Measurements from ENCODE around the gene COL15A1. TPM values are rescaled to one million over a fixed set of nuclear protein-coding genes. Genes with fewer than 3 reads are reported as not detected.

Gene COL15A1
- total RNA-seq, 1 donor from 2014 or later, result 0.07 TPM

DNA sequence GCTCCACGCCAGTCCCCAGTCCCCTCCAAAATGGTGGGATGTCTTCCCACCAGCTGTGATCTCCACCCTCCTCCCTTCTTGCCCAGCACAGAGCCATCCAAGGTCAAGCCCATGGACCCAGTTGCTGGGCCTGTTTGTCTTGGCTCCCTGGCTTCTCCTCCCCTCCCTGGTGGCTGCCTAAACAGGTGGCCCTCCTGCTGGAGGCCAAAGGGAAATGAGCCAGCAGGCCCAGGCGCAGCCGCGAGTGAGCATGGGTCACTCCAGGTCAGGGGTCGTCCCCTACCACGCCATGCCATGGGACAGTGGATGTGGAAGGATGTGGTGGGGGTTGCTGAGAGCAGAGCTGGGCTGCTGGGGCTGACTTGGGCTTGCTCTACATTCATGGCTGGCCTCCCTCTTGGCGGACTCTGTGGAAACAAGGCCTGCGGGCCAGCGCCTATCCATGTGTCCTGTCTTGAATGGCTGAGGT is 33.6 kb downstream of the COL15A1 start:
- Mint-ChIP-seq H3K9me3 (no peaks in the 10 kb centered on the region), H3K27ac (no peak overlapping the region), H3K4me1 (peaks cover 5% of the 10 kb centered on the region), H3K4me3 (no peak overlapping the region), H3K36me3 (ENCODE audit: low read depth) (no peaks in the 10 kb centered on the region), H3K27me3 (no peaks in the 10 kb centered on the region)
- CTCF ChIA-PET, result interaction anchor here (1.2 to 8.0 kb wide), 3 partner anchors 12 to 162 kb away, joined by 4 to 128 read pairs (median 10); no protein-coding TSS in a partner anchor
- DNase-seq, result no peak
- intact Hi-C loops (cut with micrococcal nuclease), result loop anchor here (10.0 kb wide), 1 partner anchor 1038 kb away; no protein-coding TSS in a partner anchor
- TF ChIP-seq, protein P1, sequence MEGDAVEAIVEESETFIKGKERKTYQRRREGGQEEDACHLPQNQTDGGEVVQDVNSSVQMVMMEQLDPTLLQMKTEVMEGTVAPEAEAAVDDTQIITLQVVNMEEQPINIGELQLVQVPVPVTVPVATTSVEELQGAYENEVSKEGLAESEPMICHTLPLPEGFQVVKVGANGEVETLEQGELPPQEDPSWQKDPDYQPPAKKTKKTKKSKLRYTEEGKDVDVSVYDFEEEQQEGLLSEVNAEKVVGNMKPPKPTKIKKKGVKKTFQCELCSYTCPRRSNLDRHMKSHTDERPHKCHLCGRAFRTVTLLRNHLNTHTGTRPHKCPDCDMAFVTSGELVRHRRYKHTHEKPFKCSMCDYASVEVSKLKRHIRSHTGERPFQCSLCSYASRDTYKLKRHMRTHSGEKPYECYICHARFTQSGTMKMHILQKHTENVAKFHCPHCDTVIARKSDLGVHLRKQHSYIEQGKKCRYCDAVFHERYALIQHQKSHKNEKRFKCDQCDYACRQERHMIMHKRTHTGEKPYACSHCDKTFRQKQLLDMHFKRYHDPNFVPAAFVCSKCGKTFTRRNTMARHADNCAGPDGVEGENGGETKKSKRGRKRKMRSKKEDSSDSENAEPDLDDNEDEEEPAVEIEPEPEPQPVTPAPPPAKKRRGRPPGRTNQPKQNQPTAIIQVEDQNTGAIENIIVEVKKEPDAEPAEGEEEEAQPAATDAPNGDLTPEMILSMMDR (IDR thresholded peaks at IDR 0.05), result no peak
- no peak for ATAC-seq (ENCODE audit: low read depth)
- POLR2A ChIA-PET, result no interaction called here

DNA sequence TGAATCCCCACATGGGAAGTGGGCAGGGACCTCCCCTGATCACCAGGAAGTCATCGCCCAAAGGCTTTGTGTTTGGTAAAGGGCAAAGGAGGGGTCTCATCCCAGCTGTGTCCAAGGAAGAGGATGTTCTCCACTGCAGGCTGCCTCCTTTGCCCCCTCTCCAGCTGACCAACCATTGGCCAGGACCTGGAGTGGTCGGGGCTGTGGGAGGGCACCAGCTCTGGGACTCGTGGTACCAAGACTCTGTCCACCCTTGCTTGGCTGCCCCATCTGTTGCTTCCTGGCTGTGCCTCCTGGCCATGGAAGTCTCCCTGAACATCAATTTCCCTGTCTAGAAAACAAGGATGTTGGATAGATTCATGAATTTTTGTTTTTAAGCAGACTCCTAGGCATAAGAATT is 34.1 kb downstream of the COL15A1 start:
- no peaks in the 10 kb centered on the region for H3K36me3 Mint-ChIP-seq (ENCODE audit: low read depth)
- DNase-seq, result no peak

DNA sequence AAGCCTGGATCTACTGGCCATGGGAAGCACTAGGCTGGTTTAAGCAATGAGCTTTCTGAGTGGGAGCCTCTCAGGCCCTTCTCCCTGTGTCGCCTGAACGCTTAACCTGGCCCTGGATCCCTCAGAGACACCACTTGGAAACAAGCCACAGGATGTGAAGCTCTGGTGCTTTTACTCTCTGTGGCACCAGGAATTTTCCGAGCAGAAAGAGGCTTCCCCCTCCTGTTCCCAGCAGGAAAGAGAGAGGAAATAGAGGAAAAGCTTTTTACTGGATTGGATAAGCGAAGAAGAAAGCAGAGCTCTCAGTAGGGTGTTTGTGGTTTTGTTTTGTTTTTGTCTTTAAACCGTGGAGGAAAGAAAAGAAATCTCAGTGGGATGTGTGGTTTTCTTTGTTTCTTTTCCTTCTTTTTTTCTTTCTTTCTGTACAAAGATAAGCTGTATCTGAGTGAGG is 34.5 kb downstream of the COL15A1 start:
- H3K36me3 Mint-ChIP-seq (ENCODE audit: low read depth), result no peaks in the 10 kb centered on the region
- CTCF ChIA-PET, result interaction anchor here (0.9 to 8.0 kb wide), 3 partner anchors 13 to 161 kb away, joined by 3 to 128 read pairs (median 4); no protein-coding TSS in a partner anchor
- TF ChIP-seq, protein P1 (IDR thresholded peaks at IDR 0.05), result no peak
- POLR2A ChIA-PET, result no interaction called here
- H3K4me1 Mint-ChIP-seq, result peaks cover 5% of the 10 kb centered on the region
- DNase-seq, result no peak
- ATAC-seq (ENCODE audit: low read depth), result no peak
- H3K27ac Mint-ChIP-seq, result no peak overlapping the region
- no peak overlapping the region for H3K4me3 Mint-ChIP-seq
- H3K27me3 Mint-ChIP-seq, result no peaks in the 10 kb centered on the region
- intact Hi-C loops (cut with micrococcal nuclease), result loop anchor here (10.0 kb wide), 1 partner anchor 1037 kb away; no protein-coding TSS in a partner anchor
- H3K9me3 Mint-ChIP-seq, result no peaks in the 10 kb centered on the region

More for the DNA sequence above, 34.1 kb downstream of the COL15A1 start:
- Mint-ChIP-seq H3K27me3 (no peaks in the 10 kb centered on the region), H3K4me3 (no peak overlapping the region), H3K27ac (no peak overlapping the region), H3K4me1 (peaks cover 5% of the 10 kb centered on the region), H3K9me3 (no peaks in the 10 kb centered on the region)
- ATAC-seq (ENCODE audit: low read depth), result no peak
- CTCF ChIA-PET, result interaction anchor here (1.2 to 8.0 kb wide), 2 partner anchors 19 to 161 kb away, joined by 4 to 128 read pairs; no protein-coding TSS in a partner anchor
- intact Hi-C loops (cut with micrococcal nuclease), result loop anchor here (10.0 kb wide), 1 partner anchor 1037 kb away; no protein-coding TSS in a partner anchor
- TF ChIP-seq, protein P1 (IDR thresholded peaks at IDR 0.05), result no peak
- POLR2A ChIA-PET, result no interaction called here

DNA sequence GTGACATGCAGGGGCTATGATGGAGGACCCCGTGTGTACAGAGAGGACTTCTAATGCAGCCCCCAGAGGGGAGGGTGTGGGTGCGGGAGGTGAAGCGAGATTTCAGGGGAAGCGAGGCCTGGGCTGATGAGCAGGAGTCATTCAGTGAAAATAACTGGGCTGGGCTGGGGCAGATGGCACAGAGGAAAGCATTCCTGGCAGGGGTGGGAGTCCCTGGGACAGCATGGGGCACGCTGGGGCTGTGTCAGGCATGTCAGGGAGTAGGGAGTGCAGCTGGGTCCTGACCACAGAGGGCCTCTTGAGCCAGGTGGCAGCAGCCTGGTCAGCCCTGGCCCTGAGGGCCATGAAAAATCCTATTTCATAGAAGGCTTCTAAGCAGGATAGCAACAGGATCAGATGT is 36.6 kb downstream of the COL15A1 start:
- ChIA-PET POLR2A (no interaction called here), CTCF (no interaction called here)
- no peak overlapping the region for H3K4me3 Mint-ChIP-seq
- H3K4me1 Mint-ChIP-seq, result peaks cover 2% of the 10 kb centered on the region
- H3K27ac Mint-ChIP-seq, result no peak overlapping the region
- H3K36me3 Mint-ChIP-seq (ENCODE audit: low read depth), result no peaks in the 10 kb centered on the region
- intact Hi-C loops (cut with micrococcal nuclease), result no loop called here
- H3K9me3 Mint-ChIP-seq, result no peaks in the 10 kb centered on the region
- TF ChIP-seq, protein P1 (IDR thresholded peaks at IDR 0.05), result no peak
- ATAC-seq (ENCODE audit: low read depth), result no peak
- no peak for DNase-seq
- no peaks in the 10 kb centered on the region for H3K27me3 Mint-ChIP-seq

DNA sequence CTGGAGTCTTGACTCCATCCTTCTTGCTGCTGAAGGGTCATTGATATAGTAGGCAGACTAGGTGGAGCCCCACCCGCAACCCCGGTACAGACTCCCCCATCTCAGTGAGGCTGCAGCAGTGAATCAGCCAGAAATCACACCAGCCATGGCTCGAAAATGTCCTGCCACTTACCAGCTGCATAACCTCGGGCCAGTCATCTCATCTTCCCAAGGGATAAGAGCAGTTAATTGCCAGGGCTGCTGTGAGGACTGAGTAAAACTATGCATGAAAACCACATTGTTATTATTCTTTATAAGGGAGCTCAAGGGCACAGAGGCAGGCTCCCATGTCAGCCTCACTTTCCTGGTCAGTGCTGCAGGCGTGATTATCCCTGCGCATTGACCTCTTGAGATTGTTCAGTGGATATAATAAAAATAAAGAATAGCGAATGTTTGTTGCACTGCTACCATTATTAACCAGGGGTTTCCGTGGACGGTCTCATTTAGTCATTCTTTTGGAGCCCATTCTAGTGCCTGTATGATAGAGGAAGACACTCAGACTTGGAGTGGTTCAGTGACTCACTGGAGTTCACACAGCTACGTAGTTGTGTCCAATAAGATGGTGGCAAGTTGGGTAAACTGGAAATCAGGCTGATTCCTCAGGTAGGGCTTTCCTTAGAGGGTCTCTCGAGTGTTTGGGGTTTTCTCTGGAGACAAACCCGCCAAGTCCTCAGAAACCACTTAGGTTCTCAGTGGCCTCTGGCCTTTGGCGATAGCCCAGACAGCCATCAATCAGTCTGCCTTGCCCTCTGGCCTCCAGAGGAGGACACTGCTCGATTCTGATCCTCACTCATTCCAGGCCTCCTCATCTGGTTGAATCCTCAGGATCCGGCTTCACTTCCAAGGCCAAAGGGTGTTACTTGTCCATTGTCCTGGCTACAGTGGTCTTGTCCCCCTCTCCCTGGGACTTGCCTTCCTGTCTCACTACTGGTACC is 39.9 kb downstream of the COL15A1 start:
- H3K27me3 Mint-ChIP-seq, result no peaks in the 10 kb centered on the region
- H3K36me3 Mint-ChIP-seq (ENCODE audit: low read depth), result no peaks in the 10 kb centered on the region
- CTCF ChIA-PET, result interaction anchor here (1.0 to 1.3 kb wide), 2 partner anchors 8 to 18 kb away, joined by 4 read pairs; no protein-coding TSS in a partner anchor
- no peak for DNase-seq
- H3K27ac Mint-ChIP-seq, result no peak overlapping the region
- no peaks in the 10 kb centered on the region for H3K9me3 Mint-ChIP-seq
- POLR2A ChIA-PET, result no interaction called here
- H3K4me3 Mint-ChIP-seq, result no peak overlapping the region
- no peak for ATAC-seq (ENCODE audit: low read depth)
- intact Hi-C loops (cut with micrococcal nuclease), result no loop called here
- H3K4me1 Mint-ChIP-seq, result no peaks in the 10 kb centered on the region
- TF ChIP-seq, protein P1 (IDR thresholded peaks at IDR 0.05), result no peak

Measured in activated B cell treated with CpG ODN at 0.5 μM for 24 hours (primary cell).